ENCODE results near the gene KRT5. TPM values are rescaled to one million over a fixed set of nuclear protein-coding genes. Genes with fewer than 3 reads are reported as not detected.

KRT5 gene
- total and polyA plus RNA-seq, 10 of the 15 experiments (the other 5 are each of a cell fraction or from before 2014, with no cell fraction given), result 1.6 TPM; not detected in 9

GRCh38 chr12:52496590-52497071 lies 23.6 kb downstream of the KRT5 start:
- in situ Hi-C loops (cut with MboI) (no loop called here), intact Hi-C loops (cut with micrococcal nuclease; ENCODE audit: unreplicated experiment) (no loop called here)
- Histone ChIP-seq H3K27ac (ENCODE audit: control insufficient read depth, insufficient read depth) (no peak overlapping the region), H3K4me2 (ENCODE audit: control insufficient read depth, insufficient read depth) (no peak overlapping the region), H4K20me1 (ENCODE audit: control insufficient read depth, insufficient read depth) (no peaks in the 10 kb centered on the region), H3K9me3 (replicated peaks; ENCODE audit: control insufficient read depth, insufficient read depth, low read length) (no peaks in the 10 kb centered on the region), H3K9ac (ENCODE audit: control insufficient read depth, insufficient read depth, low read length) (no peak overlapping the region), H3K36me3 (ENCODE audit: control insufficient read depth in 2 of 2, insufficient read depth in 2 of 2, low read length in 1 of 2) (no peaks in the 10 kb centered on the region), H2AFZ (ENCODE audit: control insufficient read depth, low read depth, low read length) (no peak overlapping the region), H3K27me3 (replicated peaks in 1 of 2; ENCODE audit: control insufficient read depth in 2 of 2, insufficient read depth in 2 of 2, low read length in 1 of 2) (peaks cover 0 to 6% of the 10 kb centered on the region in 2 experiments; a peak in 2 of 4 replicates), H3K79me2 (ENCODE audit: control insufficient read depth, insufficient read depth, low read length) (no peaks in the 10 kb centered on the region), H3K4me1 (ENCODE audit: control insufficient read depth, insufficient read depth, low read length) (no peaks in the 10 kb centered on the region), H3K4me3 (no peak overlapping the region)
- DNase-seq (ENCODE audit: low read depth, low spot score) (no peak), ATAC-seq (no peak), FAIRE-seq (no peak)
- ChIA-PET SMC1A (ENCODE audit: uncharacterized antibody, unreplicated experiment) (no interaction called here), CTCF (no interaction called here), RAD21 (ENCODE audit: unreplicated experiment) (no interaction called here), POLR2A (no interaction called here)
- WGBS (ENCODE audit: insufficient coverage, insufficient replicate concordance, low lambda C conversion rate, missing lambda C conversion rate), result 5% methylated on average over 4 of the region's 4 CpGs
- BruUV-seq (replicated peaks), result no TSS peak
- no peak for TF ChIP-seq FOXK2 (IDR thresholded peaks at IDR 0.05)
- no peak for TF ChIP-seq MEF2A (IDR thresholded peaks at IDR 0.05; ENCODE audit: insufficient read depth, low read depth, low read length)
- no peak for TF ChIP-seq STAT3 (IDR thresholded peaks at IDR 0.05; ENCODE audit: low read depth, low read length)
- TF ChIP-seq SUZ12 (IDR thresholded peaks at IDR 0.05; ENCODE audit: unreplicated experiment), result no peak
- TF ChIP-seq ZBED1 (IDR thresholded peaks at IDR 0.05; ENCODE audit: borderline replicate concordance), result no peak
- TF ChIP-seq MXI1 (IDR thresholded peaks at IDR 0.05; ENCODE audit: low read depth, low read length), result no peak

GRCh38 chr12:52496054-52496453 lies 24.1 kb downstream of the KRT5 start:
- no peaks in the 10 kb centered on the region for H4K20me1 ChIP-seq (ENCODE audit: control insufficient read depth, insufficient read depth)
- no peaks in the 10 kb centered on the region for H3K79me2 ChIP-seq (ENCODE audit: control insufficient read depth, insufficient read depth, low read length)
- H3K4me3 ChIP-seq, result no peak overlapping the region
- H3K36me3 ChIP-seq (ENCODE audit: control insufficient read depth in 2 of 2, insufficient read depth in 2 of 2, low read length in 1 of 2), result no peaks in the 10 kb centered on the region
- ChIA-PET POLR2A (no interaction called here), RAD21 (ENCODE audit: unreplicated experiment) (no interaction called here), CTCF (no interaction called here), SMC1A (ENCODE audit: uncharacterized antibody, unreplicated experiment) (no interaction called here)
- H2AFZ ChIP-seq (ENCODE audit: control insufficient read depth, low read depth, low read length), result no peak overlapping the region
- intact Hi-C loops (cut with micrococcal nuclease; ENCODE audit: unreplicated experiment) (no loop called here), in situ Hi-C loops (cut with MboI) (no loop called here)
- no peaks in the 10 kb centered on the region for H3K4me1 ChIP-seq (ENCODE audit: control insufficient read depth, insufficient read depth, low read length)
- no peak for ATAC-seq
- H3K27me3 ChIP-seq (replicated peaks in 1 of 2; ENCODE audit: control insufficient read depth in 2 of 2, insufficient read depth in 2 of 2, low read length in 1 of 2), result peaks cover 0 to 6% of the 10 kb centered on the region in 2 experiments; a peak in 2 of 4 replicates
- H3K27ac ChIP-seq (ENCODE audit: control insufficient read depth, insufficient read depth), result no peak overlapping the region
- H3K4me2 ChIP-seq (ENCODE audit: control insufficient read depth, insufficient read depth), result no peak overlapping the region
- no peak overlapping the region for H3K9ac ChIP-seq (ENCODE audit: control insufficient read depth, insufficient read depth, low read length)
- DNase-seq (ENCODE audit: low read depth, low spot score), result no peak
- no peak for FAIRE-seq
- H3K9me3 ChIP-seq (replicated peaks; ENCODE audit: control insufficient read depth, insufficient read depth, low read length), result no peaks in the 10 kb centered on the region
- 3% methylated on average over 2 of the region's 2 CpGs for WGBS (ENCODE audit: insufficient coverage, insufficient replicate concordance, low lambda C conversion rate, missing lambda C conversion rate)
- no TSS peak for BruUV-seq (replicated peaks)
- TF ChIP-seq ZNF622 (IDR thresholded peaks at IDR 0.05) (no peak), HCFC1 (IDR thresholded peaks at IDR 0.05; ENCODE audit: low read length) (no peak), ATF2 (IDR thresholded peaks at IDR 0.05; ENCODE audit: low read length) (no peak), ZNF687 (IDR thresholded peaks at IDR 0.05) (no peak), RELB (IDR thresholded peaks at IDR 0.05; ENCODE audit: low read depth) (no peak), GABPA (IDR thresholded peaks at IDR 0.05; ENCODE audit: low read depth) (no peak), RUNX3 (IDR thresholded peaks at IDR 0.05; ENCODE audit: low read length) (no peak)

Data from GM12878 (cell line).